ENCODE data around the gene EDEM3.

GRCh38 chr1:184753117-184753516 lies 1.5 kb downstream of the EDEM3 start:
- no peak for TF ChIP-seq CTCF (IDR thresholded peaks at IDR 0.05; ENCODE audit: low read depth, low read length, missing input control)
- no peak for TF ChIP-seq REST (IDR thresholded peaks at IDR 0.05)
- TF ChIP-seq NR2F2 (IDR thresholded peaks at IDR 0.05) = no peak
- TF ChIP-seq RAD21 (IDR thresholded peaks at IDR 0.05) = no peak
- TF ChIP-seq GABPA (IDR thresholded peaks at IDR 0.05 in 1 of 2, conservative IDR thresholded peaks at IDR 0.05 in 1 of 2) = no peak
- no peak for TF ChIP-seq MAX (IDR thresholded peaks at IDR 0.05)
- TF ChIP-seq ZBTB33 (IDR thresholded peaks at IDR 0.05) = no peak
- TF ChIP-seq HNF4A (conservative IDR thresholded peaks at IDR 0.05) = no peak
- TF ChIP-seq TAF1 (conservative IDR thresholded peaks at IDR 0.05) = no peak
- TF ChIP-seq YY1 (IDR thresholded peaks at IDR 0.05) = no peak
- no peak for TF ChIP-seq SP1 (IDR thresholded peaks at IDR 0.05)
- no peak for TF ChIP-seq EGR1 (IDR thresholded peaks at IDR 0.05; ENCODE audit: low read depth in 2 of 2)
- no peak for TF ChIP-seq RXRA (IDR thresholded peaks at IDR 0.05)

Measured in liver (tissue), 3 donors.